Myocyte (in vitro differentiated cells): ENCODE results near the gene CINP. TPM values are rescaled to one million over a fixed set of nuclear protein-coding genes. Genes with fewer than 3 reads are reported as not detected.

ENCODE experiments used
- DNase-seq: peaks from one replicate; pipeline ENCODE4 v3.0.0-alpha.2; 2012; ENCODE audit warnings: low read depth
- polyA plus RNA-seq: library from polyadenylated mRNA; unstranded; fragments of >200 nt; gene quantifications from one replicate; pipeline ENCODE4 v1.2.1, GENCODE V29; 2012; ENCODE audit warnings: missing spikeins
- total RNA-seq: library from RNA; depleted of rRNA; stranded (reverse); fragments of >200 nt; gene quantifications from 2 replicates; pipeline ENCODE4 v1.2.3, GENCODE V29; 2014

CINP gene
- 50.2 and 55.5 TPM in 2 replicates for total RNA-seq
- 47.7 TPM for polyA plus RNA-seq

DNA sequence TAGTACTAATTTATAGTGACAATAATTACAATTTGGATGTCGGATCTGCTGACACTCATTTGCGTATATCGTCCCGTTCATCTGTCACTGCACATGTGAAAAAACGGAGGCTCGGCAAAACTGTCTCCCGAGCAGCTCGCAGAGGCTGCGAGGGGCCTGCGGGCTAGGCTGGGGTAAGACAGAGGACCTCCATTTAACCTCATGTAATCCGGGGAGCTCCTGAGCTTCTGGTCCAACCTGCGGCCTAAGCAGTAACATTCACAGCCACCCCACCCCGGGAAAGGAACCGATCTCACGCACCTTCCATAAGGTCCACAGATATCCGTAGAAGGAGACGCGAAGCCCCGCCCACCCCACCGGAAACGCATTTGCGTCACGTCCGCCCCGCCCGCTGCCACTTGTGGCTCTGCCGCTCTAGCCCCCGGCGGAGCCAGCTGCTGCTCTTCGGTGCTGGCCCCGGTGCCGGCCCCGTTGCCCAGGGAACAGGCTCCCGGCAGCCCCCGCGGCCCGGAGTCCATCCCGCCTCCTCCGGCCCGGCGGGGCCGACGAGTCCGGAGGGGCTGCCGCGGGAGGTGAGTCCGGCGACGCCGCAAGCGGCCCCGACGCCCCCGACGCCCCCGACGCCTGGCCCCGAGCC lies at the start of gene CINP, which contains the start of gene TECPR2:
Gene CINP, minus strand, starts transcription at position 346 of the 637 bp plus-strand sequence. Its CDS starts 39 bp downstream, at position 307.
Gene TECPR2, plus strand, starts transcription at position 397 of the 637 bp plus-strand sequence. CDS start 13,781 bp downstream, outside the sequence.
- peak; percentile 96 for DNase-seq

DNA sequence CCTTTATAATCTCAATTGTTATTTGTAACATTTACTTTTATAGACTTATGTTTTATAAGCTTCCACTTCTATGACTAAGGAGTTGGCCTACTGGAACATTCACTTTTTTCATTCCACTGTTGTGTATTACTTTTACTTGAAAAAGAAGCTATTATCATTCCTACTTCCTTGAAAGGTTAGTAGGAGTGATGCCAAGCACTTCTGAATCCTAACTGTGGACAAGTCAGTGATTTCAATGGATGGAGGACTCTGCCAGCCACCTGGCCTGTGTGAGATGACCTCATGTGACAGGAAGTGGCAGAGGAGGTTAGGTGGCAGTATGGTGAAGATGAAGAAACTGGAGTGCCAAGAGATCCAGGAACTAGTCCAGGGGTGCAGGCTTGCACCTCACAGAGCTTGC lies 46.0 kb upstream of the CINP start:
- DNase-seq: no peak

DNA sequence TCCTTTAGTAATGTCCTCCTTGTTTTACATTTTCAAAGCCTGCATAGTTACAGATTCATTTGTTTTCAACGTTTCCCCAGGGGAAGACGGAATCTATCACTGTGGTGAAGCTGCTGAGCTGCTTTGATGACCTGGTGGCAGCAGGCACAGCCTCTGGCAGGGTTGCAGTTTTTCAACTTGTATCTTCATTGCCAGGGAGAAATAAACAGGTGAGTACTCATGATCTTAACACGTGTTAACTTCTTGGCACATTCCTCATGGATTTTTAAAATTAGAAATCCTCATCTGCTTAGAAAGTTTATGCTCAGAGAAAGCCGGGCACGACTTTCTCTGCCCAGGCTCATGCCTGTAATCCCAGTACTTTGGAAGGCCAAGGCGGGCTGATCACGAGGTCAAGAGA lies 44.6 kb upstream of the CINP start:
- DNase-seq: no peak

DNA sequence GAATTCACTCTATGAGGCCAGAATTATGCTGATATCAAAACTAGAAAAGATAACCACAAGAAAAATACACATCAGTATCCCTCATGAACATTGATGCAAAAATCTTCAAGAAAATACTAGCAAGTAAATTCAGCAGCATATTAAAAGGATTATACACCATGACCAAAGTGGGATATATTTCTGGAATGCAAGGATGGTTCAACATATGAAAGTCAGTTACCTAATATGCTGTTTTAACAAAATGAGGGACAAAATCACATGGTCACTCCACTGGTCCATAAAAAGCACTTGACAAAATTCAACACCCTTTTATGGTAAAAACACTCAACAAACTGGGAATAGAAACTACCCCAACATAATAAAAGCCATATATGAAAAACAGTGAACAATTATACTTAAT lies 40.3 kb upstream of the CINP start:
- no peak for DNase-seq

DNA sequence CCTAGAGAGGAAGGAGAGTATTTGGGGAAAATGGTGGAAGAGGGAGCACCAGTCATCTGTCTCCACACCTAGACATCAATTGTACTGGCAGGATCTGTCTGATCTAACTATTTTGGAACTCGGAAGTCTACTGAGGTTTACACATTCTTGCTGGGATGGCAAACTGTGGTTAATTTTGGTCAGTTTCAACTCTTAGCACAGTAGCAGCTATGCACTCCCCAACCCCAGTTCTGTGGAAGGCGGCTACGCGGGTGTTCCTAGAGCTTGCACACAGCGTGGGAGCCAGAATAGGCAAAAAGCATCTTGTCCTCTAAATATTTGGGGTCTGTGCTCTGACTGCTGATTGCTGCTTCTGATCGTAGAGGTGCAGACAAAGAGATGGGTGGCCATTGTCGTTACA lies 33.8 kb upstream of the CINP start:
- no peak for DNase-seq

DNA sequence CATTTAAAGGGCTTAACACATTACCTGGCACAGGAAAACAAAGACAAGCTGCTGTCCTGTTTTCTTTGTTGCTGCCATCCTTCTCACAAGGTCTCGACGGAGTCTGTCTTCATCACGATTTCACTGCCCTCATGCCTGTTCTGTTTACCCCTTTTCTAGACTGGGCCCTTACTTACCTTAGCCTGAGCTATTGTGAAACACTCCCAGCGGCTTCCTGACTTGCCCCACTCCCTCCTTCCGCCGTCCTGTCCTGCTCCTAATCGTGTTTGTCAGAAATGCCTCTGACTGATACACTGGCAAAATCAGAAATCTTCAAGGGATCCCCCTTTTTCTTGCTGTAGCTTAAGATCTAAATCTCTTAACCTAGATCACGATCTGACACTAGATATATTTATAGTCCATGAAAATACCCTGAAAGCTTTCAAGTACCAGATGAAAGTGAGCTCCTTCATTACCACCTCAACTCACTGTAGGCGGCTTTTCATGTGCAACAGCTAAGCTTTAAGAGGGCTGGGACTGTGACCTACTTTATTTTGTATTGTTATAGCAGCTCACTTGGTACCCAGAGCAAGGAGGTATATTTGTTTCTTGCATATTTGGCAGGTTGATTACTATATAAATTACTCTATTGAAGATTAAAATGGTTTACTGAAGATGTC lies 32.2 kb upstream of the CINP start:
- DNase-seq: no peak

DNA sequence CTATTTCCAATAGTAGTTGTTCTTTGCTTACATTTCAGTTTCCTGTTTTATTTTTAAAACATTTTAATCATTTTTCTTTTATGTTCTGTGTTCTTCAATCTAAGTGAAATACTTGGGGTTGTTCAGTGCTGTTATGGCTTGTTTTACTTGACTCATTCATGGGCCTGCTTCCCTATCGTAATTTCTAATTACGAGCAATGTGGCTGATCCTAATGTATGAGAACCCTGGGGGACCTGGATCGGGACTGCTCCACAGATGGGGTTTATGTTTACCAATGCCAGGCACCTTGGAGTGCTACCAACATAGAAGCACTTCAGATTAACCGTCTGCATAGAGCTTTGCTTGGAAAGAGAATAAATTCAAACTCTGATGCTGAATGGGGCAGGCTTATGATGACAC lies 29.8 kb upstream of the CINP start:
- DNase-seq: no peak

DNA sequence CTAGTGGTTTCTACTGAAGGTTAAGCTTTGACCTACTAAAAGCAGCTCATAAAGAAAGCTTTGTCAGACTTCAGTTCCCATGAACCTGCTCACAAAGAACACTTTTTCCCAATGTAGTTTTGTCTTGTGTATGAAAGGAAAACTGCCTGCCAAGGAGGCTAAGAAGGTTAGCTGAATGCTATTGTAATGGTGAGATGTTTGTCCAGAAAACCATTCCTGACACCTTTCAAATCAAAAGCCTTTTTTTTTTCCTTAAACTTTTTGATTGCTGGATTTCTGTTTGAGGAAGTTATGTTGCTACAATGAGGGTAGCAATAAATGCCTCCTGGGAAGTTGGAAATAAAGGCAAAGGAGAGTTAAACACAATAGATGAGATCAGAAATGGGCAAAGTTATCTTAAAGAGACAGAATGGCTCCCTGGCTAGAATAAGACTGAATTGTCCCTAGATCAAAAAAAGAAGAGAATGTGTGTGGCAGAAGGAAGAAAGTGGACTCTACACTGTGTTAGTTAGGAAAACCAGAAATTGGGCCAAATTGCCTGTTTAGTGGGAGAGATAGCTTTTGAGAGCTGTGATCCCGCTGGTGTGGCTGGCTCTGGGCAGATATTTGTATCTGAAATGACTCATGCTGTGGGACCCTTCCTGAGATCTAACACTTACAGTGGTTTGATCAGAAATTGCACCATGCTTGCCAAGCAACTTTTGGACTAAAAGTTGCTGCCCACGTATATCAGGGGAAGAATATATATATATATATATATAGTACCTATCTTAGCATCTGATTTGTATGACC lies 27.6 kb upstream of the CINP start:
- DNase-seq: no peak

DNA sequence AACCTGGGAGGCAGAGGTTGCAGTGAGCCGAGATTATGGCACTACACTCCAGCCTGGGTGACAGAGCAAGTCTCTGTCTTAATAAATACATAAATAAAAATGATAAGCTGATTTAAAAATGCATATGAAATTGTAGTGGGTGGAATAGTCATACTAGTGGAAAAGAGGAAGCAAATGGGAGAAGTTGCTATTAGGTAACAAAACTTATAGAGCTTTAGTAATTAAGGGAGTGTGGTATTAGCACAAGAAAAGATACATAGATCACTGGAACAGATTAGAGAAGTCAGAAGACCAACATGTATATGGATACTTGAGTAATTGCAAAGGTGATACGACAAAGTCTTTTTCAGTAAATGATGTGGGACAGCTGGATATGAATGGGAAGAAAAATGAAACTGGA lies 26.6 kb upstream of the CINP start:
- DNase-seq: no peak

DNA sequence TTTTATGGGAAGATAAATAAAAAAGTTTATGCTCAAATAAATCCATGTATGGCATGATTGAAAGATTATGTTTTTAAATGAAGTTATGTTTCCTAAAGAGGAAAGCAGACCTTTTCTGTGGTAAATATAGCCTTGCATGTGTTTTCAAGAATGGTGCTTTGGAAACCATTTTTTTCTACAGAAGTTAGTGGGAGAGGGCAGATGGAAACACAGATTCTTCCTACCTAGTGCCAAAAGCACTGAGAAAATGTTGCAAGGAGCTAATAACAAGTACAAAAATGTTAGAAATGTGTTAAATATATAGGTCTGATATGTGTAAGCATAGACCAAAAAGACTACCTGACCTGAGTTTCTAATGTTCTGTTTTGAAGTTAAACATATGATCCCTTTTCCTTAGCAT lies 24.4 kb upstream of the CINP start:
- no peak for DNase-seq

DNA sequence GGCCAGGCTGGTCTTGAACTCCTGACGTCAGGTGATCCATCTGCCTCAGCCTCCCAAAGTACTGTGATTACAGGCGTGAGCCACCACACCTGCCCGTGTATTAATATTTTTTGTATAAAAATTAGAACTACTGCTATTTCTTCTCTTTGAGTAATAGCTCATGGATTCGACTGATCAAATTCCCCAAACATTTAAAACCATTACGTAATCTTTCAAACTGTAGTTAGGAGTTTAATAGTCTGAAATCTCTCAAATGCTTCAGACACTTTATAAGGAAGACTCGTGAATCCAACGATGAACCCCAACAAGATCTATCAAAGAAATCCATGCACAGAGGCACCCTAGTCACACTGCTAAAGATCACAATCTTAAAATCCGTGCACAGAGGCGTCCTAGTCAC lies 16.1 kb upstream of the CINP start:
- DNase-seq: no peak

DNA sequence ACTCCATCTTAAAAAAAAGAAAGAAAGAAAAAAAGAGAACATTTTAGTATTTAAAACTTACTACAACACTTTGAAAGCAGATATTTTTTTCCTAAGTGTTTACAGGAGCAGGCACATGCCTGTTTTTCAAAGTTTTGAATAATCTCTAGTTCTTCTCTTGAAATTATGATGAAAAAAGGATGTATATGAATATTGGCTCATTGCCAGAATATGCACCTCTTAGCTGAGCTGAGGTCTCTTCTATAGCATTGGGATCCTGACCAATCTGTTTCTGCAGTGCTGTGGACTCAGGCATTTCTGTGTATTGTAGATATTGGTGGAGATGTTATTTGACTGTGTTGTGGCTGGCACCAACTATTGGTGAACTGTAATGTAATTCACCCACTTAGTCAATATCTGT lies 15.0 kb upstream of the CINP start:
- no peak for DNase-seq

DNA sequence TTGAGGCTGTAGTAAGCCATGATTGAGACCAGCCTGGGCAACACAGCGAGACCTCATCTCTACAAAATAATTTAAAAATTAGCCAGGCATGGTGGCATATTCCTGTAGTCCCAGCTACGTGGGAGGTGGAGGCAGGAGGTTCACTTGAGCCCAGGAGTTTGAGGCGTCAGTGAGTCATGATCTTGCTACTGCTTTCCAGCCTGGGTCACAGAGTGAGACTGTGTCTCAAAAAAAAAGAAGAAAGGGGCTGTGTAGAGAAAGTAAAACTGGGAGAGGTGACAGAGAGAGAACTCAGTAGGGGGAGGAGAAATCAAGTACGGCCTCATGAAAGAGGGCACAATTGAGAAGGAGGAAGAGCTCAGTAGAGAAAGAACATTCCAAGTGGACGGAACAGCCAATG lies 12.4 kb upstream of the CINP start:
- DNase-seq: no peak

DNA sequence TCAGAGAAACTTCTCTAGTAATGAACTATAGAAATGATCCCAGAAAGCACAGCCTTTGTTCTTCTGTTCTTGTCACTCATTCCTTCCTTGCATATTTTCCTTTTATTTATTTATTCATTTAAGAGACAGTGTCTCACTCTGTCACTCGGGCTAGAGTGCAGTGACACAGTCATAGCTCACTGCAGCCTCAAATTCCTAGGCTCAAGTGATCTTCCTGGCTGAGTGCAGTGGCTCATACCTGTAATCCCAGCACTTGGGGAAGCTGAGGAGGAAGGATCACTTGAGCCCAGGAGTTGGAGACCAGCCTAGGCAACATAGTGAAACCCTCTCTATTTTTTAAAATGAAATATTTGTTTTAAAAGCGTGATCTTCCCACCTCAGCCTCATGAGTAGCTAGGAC lies 11.6 kb upstream of the CINP start:
- DNase-seq: no peak

DNA sequence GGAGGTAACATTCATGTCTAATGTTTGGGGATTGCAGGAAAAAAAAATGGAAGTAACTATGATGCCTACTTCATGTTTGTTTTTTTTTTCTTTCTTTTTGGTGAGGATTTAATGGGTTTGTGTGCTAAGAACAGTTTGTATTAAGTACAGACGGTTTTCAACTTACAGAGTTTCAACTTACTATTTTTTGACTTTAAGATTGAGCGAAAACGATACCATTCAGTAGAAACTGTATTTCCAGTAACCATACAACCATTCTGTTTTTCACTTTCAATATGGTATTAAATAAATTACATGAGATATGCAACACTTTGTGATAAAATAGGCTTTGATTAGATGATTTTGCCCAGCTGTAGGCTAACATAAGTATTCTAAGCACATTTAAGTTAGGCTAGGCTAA lies 10.4 kb upstream of the CINP start:
- DNase-seq: no peak

DNA sequence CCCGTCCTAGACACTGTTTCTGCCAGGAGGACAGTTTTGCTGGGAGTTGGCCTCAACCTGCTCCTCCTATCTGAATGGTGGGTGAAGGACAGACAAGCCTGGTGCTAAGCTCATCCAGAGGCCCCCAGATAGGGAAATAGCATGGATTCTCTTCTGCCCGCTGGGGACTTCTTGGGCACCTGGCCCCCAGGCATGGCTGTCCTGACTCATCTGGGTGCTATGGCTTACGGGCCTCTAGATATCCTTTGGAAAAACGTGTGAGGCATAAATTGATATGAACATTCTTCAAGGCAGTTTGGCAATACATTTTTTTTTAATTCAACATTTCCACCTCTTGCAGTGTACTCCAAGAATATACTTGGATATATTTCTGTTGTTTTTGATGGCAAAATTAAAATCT lies 8.7 kb upstream of the CINP start:
- no peak for DNase-seq

DNA sequence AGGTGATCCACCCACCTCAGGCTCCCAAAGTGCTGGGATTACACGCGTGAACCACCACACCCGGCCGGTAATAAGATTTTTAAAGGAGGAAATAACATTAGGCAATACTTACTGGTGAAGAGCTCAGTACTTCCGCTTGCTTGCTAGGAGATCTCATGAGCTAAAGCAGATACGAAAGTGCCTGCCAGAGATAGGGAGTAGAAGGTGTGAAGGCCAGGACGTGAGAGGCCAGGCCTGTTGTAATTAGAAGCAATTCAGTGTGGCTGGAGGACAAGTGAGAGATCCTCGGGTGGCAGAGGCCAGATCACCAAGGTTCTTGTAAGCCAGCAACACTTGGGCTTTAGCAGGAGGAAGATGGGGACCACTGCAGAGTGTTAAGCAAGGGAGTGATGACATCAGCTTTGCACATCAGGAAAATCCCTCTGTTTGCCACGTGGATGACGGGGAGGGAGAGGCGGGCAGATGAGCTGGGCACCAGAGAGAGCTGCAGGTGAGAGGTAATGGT lies 7.7 kb upstream of the CINP start:
- DNase-seq: no peak

DNA sequence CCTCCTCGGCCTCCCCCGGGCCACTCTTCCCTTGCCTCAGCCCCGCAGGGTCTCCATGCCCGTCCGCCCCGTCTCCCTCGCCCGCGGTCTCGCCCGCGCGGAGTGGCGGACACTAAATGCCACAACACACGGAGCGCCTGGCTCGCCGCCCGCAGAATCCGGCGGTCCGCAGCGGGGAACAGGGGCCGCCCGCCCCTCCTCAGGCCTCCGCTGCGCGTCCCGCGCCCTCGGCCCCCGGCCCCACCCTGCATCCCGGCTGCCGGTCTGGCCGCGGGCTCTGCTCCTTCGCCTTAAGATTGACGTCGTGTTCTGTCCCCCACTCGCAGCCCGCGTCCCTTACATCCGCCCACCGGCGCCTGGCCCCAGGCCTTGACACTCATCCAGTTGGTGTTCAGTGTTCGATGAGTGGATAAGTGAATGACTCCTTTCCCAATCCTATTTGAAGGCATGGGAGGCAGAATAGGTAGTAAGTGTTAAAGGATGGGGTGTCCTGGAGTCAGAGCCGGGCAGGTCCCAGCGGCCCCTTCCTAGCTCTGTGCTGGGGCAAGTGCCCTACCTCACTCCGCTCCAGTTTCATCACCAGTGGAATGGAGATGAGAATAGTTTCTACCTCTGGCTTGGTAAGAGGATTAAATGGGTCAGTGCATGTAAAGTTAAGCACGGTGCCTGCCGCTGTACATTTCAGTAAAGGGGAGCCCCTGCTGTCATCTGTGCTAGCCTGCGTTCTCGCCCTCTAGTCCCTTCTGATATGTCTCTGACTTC lies 673 bp upstream of the CINP start:
- DNase-seq: peak; percentile 52

DNA sequence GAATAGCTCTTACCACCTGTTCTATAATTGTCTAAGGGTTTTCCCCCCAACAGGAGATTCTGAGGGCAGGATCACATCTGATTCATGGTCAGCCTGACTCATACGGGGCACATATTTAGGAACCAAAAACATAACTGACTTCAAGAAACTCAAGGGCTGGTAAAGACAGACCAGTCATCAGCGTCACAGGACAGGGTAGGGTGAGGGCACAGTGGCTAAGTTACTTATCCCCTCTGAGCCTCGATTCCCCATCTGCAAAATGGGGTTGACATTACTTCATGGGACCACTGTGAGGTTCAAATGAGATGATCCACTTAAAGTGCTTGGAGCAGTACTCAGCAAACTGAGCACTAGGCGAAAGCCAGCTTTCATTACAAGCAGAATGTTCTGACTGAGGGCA lies 606 bp downstream of the CINP start:
- peak; percentile 36 for DNase-seq

DNA sequence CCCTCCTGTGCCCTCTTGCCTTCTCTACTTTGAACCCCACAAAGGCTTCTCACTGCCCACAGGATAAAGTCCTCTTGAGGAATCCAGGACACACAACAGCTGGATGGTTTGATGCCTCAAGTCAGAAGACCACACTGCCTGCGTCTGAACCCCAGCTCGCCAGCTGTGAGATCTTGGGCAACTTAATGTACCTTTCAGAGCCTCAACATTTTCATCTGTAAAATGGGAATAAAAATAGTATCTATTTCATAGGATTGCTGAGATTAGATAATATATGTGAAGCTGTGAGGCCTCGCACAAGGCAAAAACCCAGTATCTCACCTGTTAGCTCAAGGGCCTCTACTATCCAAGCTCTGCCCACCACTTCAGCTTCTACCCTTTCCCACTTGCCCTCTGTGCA lies 2.3 kb downstream of the CINP start:
- no peak for DNase-seq

DNA sequence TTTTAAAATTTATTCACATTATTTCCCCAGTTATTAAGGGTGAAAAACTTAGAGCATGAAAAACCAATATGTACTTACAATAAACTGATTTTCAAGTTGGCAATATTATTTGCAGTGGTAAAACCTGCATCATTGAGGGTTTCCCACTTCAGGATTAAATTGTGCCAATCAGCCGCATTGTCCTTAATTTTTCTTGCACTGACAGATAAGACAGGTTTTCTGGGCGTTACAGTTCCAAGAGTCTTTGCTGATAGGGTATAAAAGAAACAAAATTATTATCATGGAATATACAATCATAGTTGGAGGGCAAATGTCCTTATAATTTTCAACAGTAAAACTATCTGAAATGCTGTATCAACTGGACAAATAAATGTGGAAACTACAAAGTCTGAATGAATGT lies 3.3 kb downstream of the CINP start:
- no peak for DNase-seq
